ENCODE results near the gene MAD2L2. TPM values are rescaled to one million over a fixed set of nuclear protein-coding genes. Genes with fewer than 3 reads are reported as not detected.

MAD2L2 gene
- total and polyA plus RNA-seq, 9 of the 15 experiments (the other 6 are each of a cell fraction or from before 2014, with no cell fraction given): 12.4 to 286 (median 143) TPM

DNA sequence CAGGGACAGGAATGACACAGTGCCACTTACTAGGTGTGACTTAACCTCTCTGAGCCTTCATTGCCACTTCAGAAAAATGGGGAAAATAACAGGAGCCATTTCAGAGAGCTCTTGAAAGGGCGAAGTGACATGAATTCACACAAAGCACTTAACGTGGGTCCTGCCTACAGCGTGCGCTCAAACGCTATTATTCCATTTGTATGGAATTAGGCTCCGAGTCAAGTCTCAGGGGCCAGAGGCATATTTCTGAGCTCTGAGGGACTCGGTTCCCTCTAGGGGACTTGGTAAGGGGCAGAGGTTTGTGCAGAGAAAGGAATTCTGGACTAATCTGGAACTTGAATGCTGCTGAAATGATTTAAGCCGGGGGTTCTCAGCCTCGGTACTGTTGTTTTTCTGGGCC lies 24.6 kb upstream of the MAD2L2 start:
- intact Hi-C loops (cut with micrococcal nuclease): loop anchor here (5.0 kb wide), 1 partner anchor 33 kb away; no protein-coding TSS in a partner anchor
- POLR2A ChIA-PET: interaction anchor here (0.6 to 2.3 kb wide), 9 partner anchors 9 to 276 kb away, joined by 3 to 7 read pairs (median 4); no protein-coding TSS in a partner anchor
- ATAC-seq: no peak
- TF ChIP-seq, protein P1, sequence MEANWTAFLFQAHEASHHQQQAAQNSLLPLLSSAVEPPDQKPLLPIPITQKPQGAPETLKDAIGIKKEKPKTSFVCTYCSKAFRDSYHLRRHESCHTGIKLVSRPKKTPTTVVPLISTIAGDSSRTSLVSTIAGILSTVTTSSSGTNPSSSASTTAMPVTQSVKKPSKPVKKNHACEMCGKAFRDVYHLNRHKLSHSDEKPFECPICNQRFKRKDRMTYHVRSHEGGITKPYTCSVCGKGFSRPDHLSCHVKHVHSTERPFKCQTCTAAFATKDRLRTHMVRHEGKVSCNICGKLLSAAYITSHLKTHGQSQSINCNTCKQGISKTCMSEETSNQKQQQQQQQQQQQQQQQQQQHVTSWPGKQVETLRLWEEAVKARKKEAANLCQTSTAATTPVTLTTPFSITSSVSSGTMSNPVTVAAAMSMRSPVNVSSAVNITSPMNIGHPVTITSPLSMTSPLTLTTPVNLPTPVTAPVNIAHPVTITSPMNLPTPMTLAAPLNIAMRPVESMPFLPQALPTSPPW (CRISPR knock-in tag; IDR thresholded peaks at IDR 0.05): no peak
- TF ChIP-seq EZH2 (IDR thresholded peaks at IDR 0.05; ENCODE audit: borderline replicate concordance, low read depth, low read length) (no peak), RHOXF2B (CRISPR knock-in tag; conservative IDR thresholded peaks at IDR 0.05) (no peak), CBFA2T3 (IDR thresholded peaks at IDR 0.05) (no peak), ARID2 (IDR thresholded peaks at IDR 0.05) (no peak), ZNF76 (CRISPR knock-in tag; IDR thresholded peaks at IDR 0.05; ENCODE audit: borderline replicate concordance) (no peak), PHF21A (IDR thresholded peaks at IDR 0.05; ENCODE audit: borderline replicate concordance, low read depth) (no peak), TCFL5 (CRISPR knock-in tag; conservative IDR thresholded peaks at IDR 0.05) (no peak), TARDBP (IDR thresholded peaks at IDR 0.05) (no peak), ZNF274 (IDR thresholded peaks at IDR 0.05; ENCODE audit: borderline replicate concordance, low read depth, low read length) (no peak), KAT2B (IDR thresholded peaks at IDR 0.05; ENCODE audit: low read depth, low read length) (no peak), ZBTB8A (IDR thresholded peaks at IDR 0.05; ENCODE audit: partially characterized antibody) (no peak), ZFP30 (CRISPR knock-in tag; IDR thresholded peaks at IDR 0.05; ENCODE audit: borderline replicate concordance) (no peak), ZNF79 (CRISPR knock-in tag; IDR thresholded peaks at IDR 0.05; ENCODE audit: low read depth) (no peak)
- TF ChIP-seq, protein P2, sequence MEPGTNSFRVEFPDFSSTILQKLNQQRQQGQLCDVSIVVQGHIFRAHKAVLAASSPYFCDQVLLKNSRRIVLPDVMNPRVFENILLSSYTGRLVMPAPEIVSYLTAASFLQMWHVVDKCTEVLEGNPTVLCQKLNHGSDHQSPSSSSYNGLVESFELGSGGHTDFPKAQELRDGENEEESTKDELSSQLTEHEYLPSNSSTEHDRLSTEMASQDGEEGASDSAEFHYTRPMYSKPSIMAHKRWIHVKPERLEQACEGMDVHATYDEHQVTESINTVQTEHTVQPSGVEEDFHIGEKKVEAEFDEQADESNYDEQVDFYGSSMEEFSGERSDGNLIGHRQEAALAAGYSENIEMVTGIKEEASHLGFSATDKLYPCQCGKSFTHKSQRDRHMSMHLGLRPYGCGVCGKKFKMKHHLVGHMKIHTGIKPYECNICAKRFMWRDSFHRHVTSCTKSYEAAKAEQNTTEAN (CRISPR knock-in tag; IDR thresholded peaks at IDR 0.05): no peak
- TF ChIP-seq, protein P3, sequence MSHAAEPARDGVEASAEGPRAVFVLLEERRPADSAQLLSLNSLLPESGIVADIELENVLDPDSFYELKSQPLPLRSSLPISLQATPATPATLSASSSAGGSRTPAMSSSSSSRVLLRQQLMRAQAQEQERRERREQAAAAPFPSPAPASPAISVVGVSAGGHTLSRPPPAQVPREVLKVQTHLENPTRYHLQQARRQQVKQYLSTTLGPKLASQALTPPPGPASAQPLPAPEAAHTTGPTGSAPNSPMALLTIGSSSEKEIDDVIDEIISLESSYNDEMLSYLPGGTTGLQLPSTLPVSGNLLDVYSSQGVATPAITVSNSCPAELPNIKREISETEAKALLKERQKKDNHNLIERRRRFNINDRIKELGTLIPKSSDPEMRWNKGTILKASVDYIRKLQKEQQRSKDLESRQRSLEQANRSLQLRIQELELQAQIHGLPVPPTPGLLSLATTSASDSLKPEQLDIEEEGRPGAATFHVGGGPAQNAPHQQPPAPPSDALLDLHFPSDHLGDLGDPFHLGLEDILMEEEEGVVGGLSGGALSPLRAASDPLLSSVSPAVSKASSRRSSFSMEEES (CRISPR knock-in tag; IDR thresholded peaks at IDR 0.05): no peak
- TF ChIP-seq, protein P4, sequence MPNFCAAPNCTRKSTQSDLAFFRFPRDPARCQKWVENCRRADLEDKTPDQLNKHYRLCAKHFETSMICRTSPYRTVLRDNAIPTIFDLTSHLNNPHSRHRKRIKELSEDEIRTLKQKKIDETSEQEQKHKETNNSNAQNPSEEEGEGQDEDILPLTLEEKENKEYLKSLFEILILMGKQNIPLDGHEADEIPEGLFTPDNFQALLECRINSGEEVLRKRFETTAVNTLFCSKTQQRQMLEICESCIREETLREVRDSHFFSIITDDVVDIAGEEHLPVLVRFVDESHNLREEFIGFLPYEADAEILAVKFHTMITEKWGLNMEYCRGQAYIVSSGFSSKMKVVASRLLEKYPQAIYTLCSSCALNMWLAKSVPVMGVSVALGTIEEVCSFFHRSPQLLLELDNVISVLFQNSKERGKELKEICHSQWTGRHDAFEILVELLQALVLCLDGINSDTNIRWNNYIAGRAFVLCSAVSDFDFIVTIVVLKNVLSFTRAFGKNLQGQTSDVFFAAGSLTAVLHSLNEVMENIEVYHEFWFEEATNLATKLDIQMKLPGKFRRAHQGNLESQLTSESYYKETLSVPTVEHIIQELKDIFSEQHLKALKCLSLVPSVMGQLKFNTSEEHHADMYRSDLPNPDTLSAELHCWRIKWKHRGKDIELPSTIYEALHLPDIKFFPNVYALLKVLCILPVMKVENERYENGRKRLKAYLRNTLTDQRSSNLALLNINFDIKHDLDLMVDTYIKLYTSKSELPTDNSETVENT (CRISPR knock-in tag; IDR thresholded peaks at IDR 0.05): no peak

More for the DNA sequence above, 24.6 kb upstream of the MAD2L2 start:
- Histone ChIP-seq H4K20me1 (replicated peaks; ENCODE audit: control insufficient read depth, insufficient read depth, low read length) (no peaks in the 10 kb centered on the region), H3K4me3 (no peak overlapping the region), H3K79me2 (ENCODE audit: control insufficient read depth, insufficient read depth, low read length) (no peaks in the 10 kb centered on the region), H3K4me2 (ENCODE audit: insufficient read depth, low read length) (no peak overlapping the region), H3K4me1 (replicated peaks in 1 of 2; ENCODE audit: control insufficient read depth in 2 of 2, insufficient read depth in 2 of 2, low read length in 2 of 2) (peaks cover 19 to 59% of the 10 kb centered on the region in 2 experiments), H2AFZ (ENCODE audit: low read depth, low read length) (no peak overlapping the region), H3K36me3 (ENCODE audit: control insufficient read depth, insufficient read depth, low read length) (no peaks in the 10 kb centered on the region), H3K9ac (ENCODE audit: insufficient read depth in 1 of 2, low read depth in 2 of 2, low read length in 2 of 2) (no peak overlapping the region), H3K9me1 (ENCODE audit: control insufficient read depth, insufficient read depth, low read length) (no peaks in the 10 kb centered on the region), H3K27ac (ENCODE audit: extremely low read depth, low read depth, low read length) (no peak overlapping the region), H3K27me3 (ENCODE audit: control insufficient read depth in 2 of 2, insufficient read depth in 2 of 2, low read length in 2 of 2) (peaks cover 2 to 16% of the 10 kb centered on the region in 2 experiments; a peak in 3 of 5 replicates), H3K9me3 (replicated peaks; ENCODE audit: control insufficient read depth, insufficient read depth, low read depth, low read length) (no peaks in the 10 kb centered on the region)
- no peak for DNase-seq (ENCODE audit: extremely low read depth in 1 of 4, low spot score in 3 of 4)
- CTCF ChIA-PET (ENCODE audit: low intra/inter-chr PET ratio): no interaction called here
- in situ Hi-C loops (cut with MboI): no loop called here
- BruUV-seq (replicated peaks): no TSS peak
- no peak for FAIRE-seq
- 49% methylated on average over 9 of the region's 9 CpGs for WGBS (ENCODE audit: insufficient coverage, low coverage, missing lambda C conversion rate)
